OCI-LY1 (cell line): ENCODE results near the gene ARHGDIG.
A peak's percentile ranks its signal among the peaks of the same experiment; 100 is the strongest.

ENCODE experiments used
- H2AFZ ChIP-seq: fragments of 200-600 bp; sonication (generic), shearing (Covaris generic); 2 replicates; pipeline ENCODE4 v1.6.0; 2014; ENCODE audit warnings: antibody characterized with exemption, mild to moderate bottlenecking, low read length
- H3F3A ChIP-seq: fragments of 200-600 bp; sonication (generic), shearing (Covaris generic); 2 replicates; pipeline ENCODE4 v1.6.0; 2014; ENCODE audit warnings: mild to moderate bottlenecking, antibody characterized with exemption, low read length, moderate library complexity; ENCODE audit not compliant: insufficient read depth
- H3K27ac ChIP-seq: fragments of 200-600 bp; sonication (generic); 2 replicates; pipeline ENCODE4 v1.5.1; 2014; ENCODE audit warnings: low read length, mixed run types, mild to moderate bottlenecking, low read depth; ENCODE audit not compliant: poor library complexity, severe bottlenecking
- H3K27me3 ChIP-seq: fragments of 200-600 bp; sonication (generic); 2 replicates; pipeline ENCODE4 v1.6.0; 2014; ENCODE audit warnings: antibody characterized with exemption, mild to moderate bottlenecking, low read length, moderate library complexity; ENCODE audit not compliant: insufficient read depth
- H3K36me3 ChIP-seq: fragments of 200-600 bp; sonication (generic); 2 replicates; pipeline ENCODE4 v1.6.1; 2014; ENCODE audit warnings: mild to moderate bottlenecking, antibody characterized with exemption, low read length, moderate library complexity, mixed read lengths; ENCODE audit not compliant: insufficient read depth
- H3K4me1 ChIP-seq: fragments of 200-600 bp; sonication (generic); 2 replicates; pipeline ENCODE4 v1.5.1; 2014; ENCODE audit warnings: mild to moderate bottlenecking, low read length, moderate library complexity; ENCODE audit not compliant: insufficient read depth, severe bottlenecking
- H3K4me2 ChIP-seq: fragments of 200-600 bp; sonication (generic), shearing (Covaris generic); 2 replicates; pipeline ENCODE4 v1.6.1; 2014; ENCODE audit warnings: low read length
- H3K4me3 ChIP-seq: fragments of 200-600 bp; sonication (generic); 2 replicates; pipeline ENCODE4 v1.5.1; 2014; ENCODE audit warnings: low read length, low read depth, mild to moderate bottlenecking, mixed read lengths; ENCODE audit not compliant: poor library complexity, severe bottlenecking
- H3K79me2 ChIP-seq: fragments of 200-600 bp; shearing (Covaris generic); 2 replicates; pipeline ENCODE4 v1.6.1; 2016; ENCODE audit warnings: mixed run types, low read length, mixed read lengths; ENCODE audit not compliant: insufficient read depth
- H3K9ac ChIP-seq: fragments of 200-600 bp; sonication (generic), shearing (Covaris generic); 2 replicates; pipeline ENCODE4 v1.6.1; 2014; ENCODE audit warnings: mild to moderate bottlenecking, low read length, mixed read lengths
- H3K9me2 ChIP-seq: fragments of 200-600 bp; sonication (generic), shearing (Covaris generic); 2 replicates; pipeline ENCODE4 v1.6.1; 2014; ENCODE audit warnings: low read depth, mild to moderate bottlenecking, low read length, mixed read lengths
- H3K9me3 ChIP-seq: fragments of 200-600 bp; shearing (Covaris generic); 2 replicates; pipeline ENCODE4 v1.6.1; 2014; ENCODE audit warnings: low read length, mixed read lengths
- H4K20me1 ChIP-seq: fragments of 200-600 bp; sonication (generic), shearing (Covaris generic); 2 replicates; pipeline ENCODE4 v1.6.0; 2016; ENCODE audit warnings: mild to moderate bottlenecking, low read length; ENCODE audit not compliant: insufficient read depth
- EZH2 ChIP-seq: fragments of 200-600 bp; sonication (generic), shearing (Covaris generic); IDR thresholded peaks from 2 replicates; pipeline ENCODE4 v1.8.0; 2017; ENCODE audit warnings: borderline replicate concordance, mixed run types, mild to moderate bottlenecking, antibody characterized with exemption, low read length, moderate library complexity, mixed read lengths
- TF ChIP-seq, protein P1 (sequence below): fragments of 200-600 bp; sonication (generic), shearing (Covaris generic); IDR thresholded peaks from 2 replicates; pipeline ENCODE4 v1.5.1; 2017; ENCODE audit warnings: mild to moderate bottlenecking, antibody characterized with exemption, low read length, moderate library complexity, mixed read lengths

Gene ARHGDIG

DNA sequence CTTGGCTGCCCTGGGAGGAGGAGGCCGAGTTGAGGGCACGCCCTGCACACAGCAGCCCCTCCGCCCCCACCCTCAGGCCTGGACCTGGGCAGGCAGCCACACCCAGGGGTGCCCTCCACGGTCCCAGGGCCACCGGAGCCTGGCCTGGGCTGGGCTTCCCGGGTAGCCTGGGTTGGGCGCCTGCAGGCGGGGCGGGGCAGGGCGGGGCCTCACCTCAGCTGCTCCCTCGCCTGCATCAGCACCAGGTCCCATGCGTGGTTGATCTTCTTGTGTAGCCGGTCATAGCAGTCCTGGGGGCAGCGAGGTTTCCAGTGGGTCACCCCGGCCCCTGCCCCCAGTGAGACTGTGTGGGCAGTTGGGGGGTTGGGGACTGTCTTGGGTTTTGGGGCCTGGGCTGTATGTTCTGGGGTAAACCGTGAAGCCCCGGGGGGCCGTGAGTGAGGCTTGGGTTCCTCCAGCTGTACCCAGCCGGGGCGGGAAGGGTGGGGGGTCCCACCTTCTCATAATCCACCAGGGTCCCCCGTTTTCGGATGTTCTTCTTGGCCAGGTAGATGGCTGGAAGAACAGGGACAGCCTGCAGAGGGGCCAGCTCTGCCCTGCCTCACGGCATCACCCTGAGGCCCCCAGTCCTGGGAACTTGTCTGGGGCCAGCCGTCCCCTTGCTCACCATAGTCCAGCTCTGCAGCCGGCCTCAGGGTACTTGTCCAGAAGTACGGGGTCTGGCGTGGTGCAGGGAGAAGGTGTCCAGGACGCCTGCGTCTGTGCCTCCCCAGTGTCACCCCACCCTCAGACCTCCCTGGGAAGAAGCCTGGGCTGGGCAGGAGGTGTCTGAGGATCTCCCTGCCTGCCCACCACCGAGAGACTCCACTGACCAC, 6.6 kb upstream of the ARHGDIG start:
- no peaks in the 10 kb centered on the region for H3K79me2 ChIP-seq
- no peak for TF ChIP-seq EZH2
- TF ChIP-seq, protein P1, sequence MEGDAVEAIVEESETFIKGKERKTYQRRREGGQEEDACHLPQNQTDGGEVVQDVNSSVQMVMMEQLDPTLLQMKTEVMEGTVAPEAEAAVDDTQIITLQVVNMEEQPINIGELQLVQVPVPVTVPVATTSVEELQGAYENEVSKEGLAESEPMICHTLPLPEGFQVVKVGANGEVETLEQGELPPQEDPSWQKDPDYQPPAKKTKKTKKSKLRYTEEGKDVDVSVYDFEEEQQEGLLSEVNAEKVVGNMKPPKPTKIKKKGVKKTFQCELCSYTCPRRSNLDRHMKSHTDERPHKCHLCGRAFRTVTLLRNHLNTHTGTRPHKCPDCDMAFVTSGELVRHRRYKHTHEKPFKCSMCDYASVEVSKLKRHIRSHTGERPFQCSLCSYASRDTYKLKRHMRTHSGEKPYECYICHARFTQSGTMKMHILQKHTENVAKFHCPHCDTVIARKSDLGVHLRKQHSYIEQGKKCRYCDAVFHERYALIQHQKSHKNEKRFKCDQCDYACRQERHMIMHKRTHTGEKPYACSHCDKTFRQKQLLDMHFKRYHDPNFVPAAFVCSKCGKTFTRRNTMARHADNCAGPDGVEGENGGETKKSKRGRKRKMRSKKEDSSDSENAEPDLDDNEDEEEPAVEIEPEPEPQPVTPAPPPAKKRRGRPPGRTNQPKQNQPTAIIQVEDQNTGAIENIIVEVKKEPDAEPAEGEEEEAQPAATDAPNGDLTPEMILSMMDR, result no peak
- no peaks in the 10 kb centered on the region for H3K9me3 ChIP-seq
- no peaks in the 10 kb centered on the region for H3K36me3 ChIP-seq
- no peak overlapping the region for H3K4me3 ChIP-seq
- H3K27me3 ChIP-seq, result peaks cover 12% of the 10 kb centered on the region; the same call in 1 of the 2 replicates
- no peak overlapping the region for H3K9ac ChIP-seq
- H4K20me1 ChIP-seq, result no peaks in the 10 kb centered on the region
- H3K9me2 ChIP-seq, result no peaks in the 10 kb centered on the region
- peaks cover 9% of the 10 kb centered on the region for H3K4me1 ChIP-seq
- H3K27ac ChIP-seq, result no peak overlapping the region
- no peaks in the 10 kb centered on the region for H3F3A ChIP-seq
- no peak overlapping the region; the same call in 1 of the 2 replicates for H3K4me2 ChIP-seq
- H2AFZ ChIP-seq, result no peak overlapping the region

DNA sequence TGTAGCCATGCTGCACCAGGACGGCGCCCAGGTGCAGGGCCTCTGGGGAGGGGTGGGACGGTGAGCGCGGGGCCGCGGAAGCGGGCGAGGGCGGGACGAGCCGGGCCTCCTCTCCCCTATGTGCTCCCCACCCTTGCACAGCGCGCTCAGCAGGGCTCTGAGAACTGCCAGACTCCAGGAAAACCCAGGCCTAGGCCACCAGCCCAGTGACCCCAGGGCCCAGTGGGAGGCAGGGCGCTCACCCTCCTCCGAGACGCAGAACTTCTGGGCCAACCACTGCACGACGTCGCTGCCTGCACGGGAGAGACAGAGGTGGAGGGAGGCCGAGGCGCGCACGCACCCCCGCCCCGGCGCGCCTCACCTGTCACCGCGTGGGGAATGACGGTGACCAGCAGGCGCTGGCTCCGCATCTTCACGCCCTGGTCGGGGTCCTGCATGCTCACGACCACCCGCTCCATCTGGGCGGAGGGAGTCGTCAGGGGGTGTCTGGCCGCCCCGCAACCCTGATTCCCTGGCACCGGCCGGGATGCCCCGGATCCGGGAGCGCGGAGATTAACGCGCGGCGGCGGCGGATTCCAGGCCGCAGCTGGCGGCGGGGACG, 5.2 kb upstream of the ARHGDIG start:
- Histone ChIP-seq H3K4me2 (peak overlapping the region; percentile 64), H3K4me1 (peaks cover 9% of the 10 kb centered on the region), H2AFZ (no peak overlapping the region), H3F3A (no peaks in the 10 kb centered on the region), H3K9ac (no peak overlapping the region), H3K4me3 (peak overlapping the region; percentile 47), H3K9me2 (no peaks in the 10 kb centered on the region), H3K27ac (no peak overlapping the region), H4K20me1 (no peaks in the 10 kb centered on the region), H3K79me2 (no peaks in the 10 kb centered on the region), H3K9me3 (no peaks in the 10 kb centered on the region), H3K27me3 (peaks cover 11% of the 10 kb centered on the region; the same call in 1 of the 2 replicates), H3K36me3 (no peaks in the 10 kb centered on the region)
- TF ChIP-seq, protein P1, result no peak
- no peak for TF ChIP-seq EZH2

DNA sequence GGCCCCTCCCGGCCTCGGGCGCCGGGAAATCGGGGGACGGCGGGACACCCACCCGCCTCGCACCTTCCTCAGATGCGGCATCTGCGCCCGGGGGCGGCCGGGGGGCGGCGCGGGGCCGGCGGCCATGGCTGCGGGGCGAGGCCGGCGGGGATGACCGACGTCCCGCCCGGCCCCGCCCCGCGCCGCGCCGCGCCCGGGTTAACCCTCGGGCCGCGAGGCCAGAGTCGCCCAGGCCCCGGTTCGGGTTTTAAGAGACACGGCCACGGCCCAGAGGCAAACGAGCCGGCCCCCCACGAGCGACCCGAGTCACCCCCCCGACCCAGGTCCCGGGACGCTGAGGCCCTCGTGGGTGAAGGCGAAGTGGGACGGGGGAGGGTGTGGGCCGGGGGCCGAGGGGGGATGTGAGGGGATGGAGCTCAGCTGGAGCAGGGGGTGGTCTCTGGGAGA, 4.6 kb upstream of the ARHGDIG start, which contains the start of gene RGS11:
TSS of gene RGS11 (minus strand) at position 159 of the 447 bp plus-strand sequence. CDS start at position 126, 33 bp downstream.
- Histone ChIP-seq H3F3A (no peaks in the 10 kb centered on the region), H3K4me1 (peaks cover 9% of the 10 kb centered on the region), H3K9ac (no peak within 1 kb of the TSS), H4K20me1 (no peaks in the 10 kb centered on the region), H3K4me3 (peak within 1 kb of the TSS; percentile 47), H3K27me3 (peaks cover 7% of the 10 kb centered on the region; the same call in 1 of the 2 replicates), H3K27ac (no peak within 1 kb of the TSS), H3K9me2 (no peaks in the 10 kb centered on the region), H3K79me2 (no peaks in the 10 kb centered on the region), H3K9me3 (no peaks in the 10 kb centered on the region), H3K4me2 (peak within 1 kb of the TSS; percentile 64), H3K36me3 (no peaks in the 10 kb centered on the region), H2AFZ (no peak within 1 kb of the TSS)
- TF ChIP-seq, protein P1, result no peak
- TF ChIP-seq EZH2, result no peak
